Gastroesophageal sphincter (tissue), 3 donors: ENCODE data around the gene ABCA9.

Source experiments
- CTCF ChIP-seq, 4 experiments: fragments of 200-600 bp in 2 of 4; fragments of 450-650 bp in 2 of 4; sonication (generic) in 1 of 4; IDR thresholded peaks; one replicate each; pipeline ENCODE4 v1.5.1; 2017 to 2019; ENCODE audit warnings: antibody characterized with exemption in 4 of 4, mild to moderate bottlenecking in 2 of 4, moderate library complexity in 2 of 4
- POLR2A ChIP-seq, 2 donors: fragments of 450-650 bp; IDR thresholded peaks; one replicate each; pipeline ENCODE4 v1.6.1; 2017; ENCODE audit warnings: antibody characterized with exemption in 2 of 2, mild to moderate bottlenecking in 2 of 2, moderate library complexity in 1 of 2
- POLR2AphosphoS5 ChIP-seq: sonication (generic); formaldehyde crosslinking; IDR thresholded peaks from one replicate; pipeline ENCODE4 v1.6.1; 2017; ENCODE audit warnings: antibody characterized with exemption

GRCh38 chr17:69066482-69066881, 5.8 kb upstream of the ABCA9 start:
- TF ChIP-seq CTCF (IDR thresholded peaks at IDR 0.05): no peak
- TF ChIP-seq POLR2AphosphoS5: no peak
- no peak for TF ChIP-seq POLR2A (IDR thresholded peaks at IDR 0.05)
